ENCODE results near the gene WWOX.

GRCh38 chr16:79215289-79215688 is 1115.8 kb downstream of the WWOX start:
- TF ChIP-seq SP2 (IDR thresholded peaks at IDR 0.05; ENCODE audit: low read length) (no peak), POLR2A (IDR thresholded peaks at IDR 0.05; ENCODE audit: control extremely low read depth in 1 of 2, low read depth in 2 of 2, low read length in 2 of 2) (no peak), JUN (IDR thresholded peaks at IDR 0.05; ENCODE audit: low read depth, low read length) (no peak)

All from H1 (cell line).